Right lobe of liver (tissue), 4 donors: Measurements from ENCODE around the gene TBX10.

Experiments
- CTCF ChIP-seq, 4 donors: fragments of 200-600 bp in 3 of 4; fragments of 450-650 bp in 1 of 4; IDR thresholded peaks; one replicate each; pipeline versions ENCODE4 v1.5.1 to v1.8.0; 2016 to 2022; ENCODE audit warnings: antibody characterized with exemption in 4 of 4, mild to moderate bottlenecking in 2 of 4
- POLR2A ChIP-seq: fragments of 450-650 bp; IDR thresholded peaks from one replicate; pipeline ENCODE4 v1.6.1; 2017; ENCODE audit warnings: antibody characterized with exemption, mild to moderate bottlenecking
- donor health status: DM: no; HTN: no; CAD: no.
- donor health status: DM: no; HTN: no; CAD: no.
- donor health status: DM: no; HTN: yes; CAD: no.

GRCh38 chr11:67662142-67662834, 22.7 kb upstream of the TBX10 start:
- TF ChIP-seq POLR2A, result no peak
- TF ChIP-seq CTCF (IDR thresholded peaks at IDR 0.05), result no peak
